A549 treated with ZK216348 at 1 μM for 4 hours (cell line): ENCODE results near the gene FERD3L. TPM values are rescaled to one million over a fixed set of nuclear protein-coding genes. Genes with fewer than 3 reads are reported as not detected.

ENCODE experiments used
- total RNA-seq: library from RNA; stranded (reverse); fragments of 200-300 nt; extraction: Qiagen RNA extraction; gene quantifications from 5 replicates; pipeline ENCODE4 v1.2.3, GENCODE V29; 2022; ENCODE audit warnings: low read depth

FERD3L gene
- not detected in 5 replicates for total RNA-seq

GRCh38 chr7:19144661-19145433, at the start of gene FERD3L:
Gene FERD3L, minus strand, starts transcription at chr7:19145421. Its CDS starts 59 bp downstream, at chr7:19145362.

GRCh38 chr7:19117091-19117869, 27.9 kb downstream of the FERD3L start, which contains the start of gene TWIST1:
Gene TWIST1, minus strand, starts transcription at chr7:19117636. Its CDS starts 315 bp downstream, at chr7:19117321.

Other genes starting within 250 kb of the FERD3L start
- gene TWIST1, start 27.8 kb downstream of the FERD3L start, total RNA-seq = 2.2 to 3.9 TPM (median 3.4 TPM) in 5 replicates